A549 (cell line): ENCODE measurements around the gene DTHD1. TPM values are rescaled to one million over a fixed set of nuclear protein-coding genes. Genes with fewer than 3 reads are reported as not detected.

Experiments used
- ATAC-seq, 2 experiments: fragments of 200-7000 bp in 1 of 2; fragments of >200 bp in 1 of 2; cut with Nextera tagmentation in 1 of 2; cut with Tn5 transposase in 1 of 2; 3 replicates each; pipeline versions ENCODE4 v1.8.0 to v1.9.1; 2018 to 2020; ENCODE audit warnings: mild to moderate bottlenecking in 1 of 2, moderate library complexity in 1 of 2
- CTCF ChIA-PET: fragments of 300-600 bp; sonication (Branson Sonifier 250); formaldehyde crosslinking; extraction: SDS; loops from one replicate; lab custom pipeline; 2021; ENCODE audit warnings: antibody characterized with exemption, inconsistent platforms; lab: Yijun Ruan, JAX
- POLR2A ChIA-PET: fragments of 350-600 bp; formaldehyde crosslinking; extraction: SDS; loops from one replicate; lab custom pipeline; 2021; ENCODE audit warnings: antibody characterized with exemption, inconsistent platforms; lab: Yijun Ruan, JAX
- DNase-seq, 2 experiments: peaks; one replicate each; pipeline versions ENCODE4 v3.0.0 to v3.0.0-alpha.2; 2011 to 2016; ENCODE audit warnings: low read depth in 1 of 2, low spot score in 1 of 2
- FAIRE-seq: peaks from 2 replicates; lab custom pipeline; 2011; peaks lifted over from hg19 to GRCh38; lab: Jason Lieb, UNC
- H3K27ac ChIP-seq, 2 experiments: fragments of >200 bp; sonication (Bioruptor Twin); formaldehyde crosslinking; 3 replicates each; pipeline ENCODE4 v1.5.1; 2016 to 2017
- H3K4me1 ChIP-seq: fragments of >200 bp; sonication (Bioruptor Twin); formaldehyde crosslinking; 3 replicates; pipeline ENCODE4 v1.6.1; 2016
- H3K4me2 ChIP-seq: fragments of >200 bp; sonication (Bioruptor Twin); formaldehyde crosslinking; 3 replicates; pipeline ENCODE4 v1.6.1; 2016
- H3K4me3 ChIP-seq: fragments of >200 bp; sonication (Bioruptor Twin); formaldehyde crosslinking; 3 replicates; pipeline ENCODE4 v1.5.1; 2016
- H3K9me3 ChIP-seq: fragments of >200 bp; sonication (Bioruptor Twin); formaldehyde crosslinking; 3 replicates; pipeline ENCODE4 v1.6.1; 2016
- CHD4 ChIP-seq: fragments of 200-600 bp; sonication (generic); IDR thresholded peaks from 2 replicates; pipeline ENCODE4 v1.6.1; 2016; ENCODE audit warnings: antibody characterized with exemption, mild to moderate bottlenecking, borderline replicate concordance
- CTCF ChIP-seq: fragments of >200 bp; sonication (Bioruptor Twin); formaldehyde crosslinking; IDR thresholded peaks from 3 replicates; pipeline ENCODE4 v1.5.1; 2016
- E2F6 ChIP-seq: IDR thresholded peaks from 2 replicates; pipeline ENCODE4 v1.6.1; 2012; ENCODE audit warnings: low read depth, borderline replicate concordance
- EHF ChIP-seq: fragments of 250-450 bp; sonication (Bioruptor Pico); IDR thresholded peaks from 2 replicates; pipeline ENCODE4 v1.5.0; 2020; ENCODE audit warnings: mild to moderate bottlenecking
- EHMT2 ChIP-seq: fragments of 200-600 bp; sonication (generic); IDR thresholded peaks from 2 replicates; pipeline ENCODE4 v1.6.1; 2016; ENCODE audit warnings: antibody characterized with exemption, low read depth, mild to moderate bottlenecking, moderate library complexity
- ESRRA ChIP-seq: fragments of 150-350 bp; IDR thresholded peaks from 2 replicates; pipeline ENCODE4 v1.6.1; 2014; ENCODE audit warnings: mild to moderate bottlenecking, low read length, borderline replicate concordance
- FOSL2 ChIP-seq, 2 experiments: fragments of 450-650 bp in 1 of 2; fragments of >200 bp in 1 of 2; sonication (Bioruptor Twin) in 1 of 2; formaldehyde crosslinking; IDR thresholded peaks; 2 replicates each; pipeline versions ENCODE4 v1.5.0 to v1.6.1; 2016 to 2020; ENCODE audit warnings: mild to moderate bottlenecking in 1 of 2, moderate library complexity in 1 of 2
- GATA3 ChIP-seq: IDR thresholded peaks from 2 replicates; pipeline ENCODE4 v1.6.1; 2012; ENCODE audit warnings: borderline replicate concordance
- HDAC2 ChIP-seq: fragments of 200-600 bp; sonication (generic); IDR thresholded peaks from 2 replicates; pipeline ENCODE4 v1.6.1; 2016
- HES2 ChIP-seq: fragments of >200 bp; sonication (Bioruptor Twin); formaldehyde crosslinking; IDR thresholded peaks from 2 replicates; pipeline ENCODE4 v1.6.1; 2016
- KDM1A ChIP-seq: fragments of 200-600 bp; sonication (generic); IDR thresholded peaks from 2 replicates; pipeline ENCODE4 v1.6.1; 2016; ENCODE audit warnings: low read depth, mild to moderate bottlenecking
- KDM5A ChIP-seq: fragments of 200-600 bp; sonication (generic); IDR thresholded peaks from 2 replicates; pipeline ENCODE4 v1.6.1; 2016; ENCODE audit warnings: antibody characterized with exemption, mild to moderate bottlenecking
- NFE2L2 ChIP-seq: fragments of 150-350 bp; conservative IDR thresholded peaks from 2 replicates; pipeline ENCODE4 v1.6.1; 2014; ENCODE audit warnings: low read length
- NPAS2 ChIP-seq: fragments of 250-450 bp; sonication (Bioruptor Pico); IDR thresholded peaks from 2 replicates; pipeline ENCODE4 v1.8.0; 2022; ENCODE audit warnings: mild to moderate bottlenecking, moderate library complexity, borderline replicate concordance
- PBX3 ChIP-seq: IDR thresholded peaks from 2 replicates; pipeline ENCODE4 v1.6.1; 2012
- PHF8 ChIP-seq: fragments of 200-600 bp; sonication (generic); IDR thresholded peaks from 2 replicates; pipeline ENCODE4 v1.6.1; 2016; ENCODE audit warnings: low read depth, mild to moderate bottlenecking, antibody characterized with exemption, moderate library complexity, borderline replicate concordance
- POLR2AphosphoS2 ChIP-seq: conservative IDR thresholded peaks from 2 replicates; pipeline ENCODE4 v1.6.1; 2012; ENCODE audit warnings: low read length, improper control_type of control experiment, inconsistent platforms
- RARB ChIP-seq: fragments of 250-450 bp; sonication (Bioruptor Pico); IDR thresholded peaks from 2 replicates; pipeline ENCODE4 v1.8.0; 2021; ENCODE audit warnings: mild to moderate bottlenecking, moderate library complexity
- RNF2 ChIP-seq: fragments of 200-600 bp; sonication (generic); IDR thresholded peaks from 2 replicates; pipeline ENCODE4 v1.6.1; 2016; ENCODE audit warnings: low read depth, mild to moderate bottlenecking, antibody characterized with exemption, moderate library complexity, borderline replicate concordance
- ZFP36 ChIP-seq: fragments of 450-650 bp; IDR thresholded peaks from 2 replicates; pipeline ENCODE4 v1.6.1; 2014; ENCODE audit warnings: borderline replicate concordance; ENCODE audit not compliant: partially characterized antibody
- ZNF302 ChIP-seq: fragments of 250-450 bp; sonication (Bioruptor Pico); IDR thresholded peaks from 2 replicates; pipeline ENCODE4 v1.9.0; 2021; ENCODE audit warnings: inconsistent platforms, mild to moderate bottlenecking, moderate library complexity
- WGBS: methylation state at CpG from one replicate; pipeline ENCODE4 v1.1.6; 2017; ENCODE audit errors: missing lambda C conversion rate; 5-methylcytosine and 5-hydroxymethylcytosine counted together
- polyA plus RNA-seq, 4 experiments: library from polyadenylated mRNA; depleted of rRNA in 3 of 4; stranded (reverse); fragments of >200 nt; fragmentation: RNase III in 1 of 4; extraction: RNeasy Plus Mini Kit Qiagen cat#74134 plus additional on column Dnase treatment in 1 of 4; gene quantifications; 2 replicates in 3 of 4; 3 replicates in 1 of 4; pipeline ENCODE4 v1.2.3, GENCODE V29; 2011 to 2017

DTHD1 gene
- polyA plus RNA-seq, 2 of the 4 experiments (the other 2 are of a cell fraction) = not detected

- TF ChIP-seq CTCF (no peak), RARB (no peak), FOSL2 (IDR thresholded peaks at IDR 0.05) (no peak), FOSL2 (CRISPR knock-in tag; IDR thresholded peaks at IDR 0.05) (no peak), KDM1A (no peak), HDAC2 (no peak), HES2 (no peak)
These were observed 32.3 kb downstream of the DTHD1 start (continued) for GRCh38 chr4:36313703-36314102.

- Histone ChIP-seq H3K4me2 (no peak overlapping the region), H3K9me3 (no peaks in the 10 kb centered on the region), H3K4me1 (no peaks in the 10 kb centered on the region), H3K27ac (no peak overlapping the region), H3K4me3 (no peak overlapping the region)
- CTCF ChIA-PET = no interaction called here
- no peak for TF ChIP-seq NFE2L2
- TF ChIP-seq PHF8 = no peak
- TF ChIP-seq EHF (CRISPR knock-in tag) = no peak
- TF ChIP-seq RNF2 = no peak
- TF ChIP-seq PBX3 = no peak
- TF ChIP-seq ZFP36 = no peak
- TF ChIP-seq GATA3 = no peak
- TF ChIP-seq KDM5A = no peak
- no peak for TF ChIP-seq POLR2AphosphoS2
- no peak for DNase-seq
- ATAC-seq = no peak
- POLR2A ChIA-PET = no interaction called here
- FAIRE-seq = no peak
These were observed 35.2 kb downstream of the DTHD1 start for GRCh38 chr4:36316607-36317006.

- H3K9me3 ChIP-seq = no peaks in the 10 kb centered on the region
- ATAC-seq (no peak), FAIRE-seq (no peak), DNase-seq (no peak)
- no peak overlapping the region for H3K4me2 ChIP-seq
- H3K4me3 ChIP-seq = no peak overlapping the region
- POLR2A ChIA-PET = no interaction called here
- TF ChIP-seq E2F6 (no peak), CHD4 (no peak), NFE2L2 (no peak), GATA3 (no peak), ZNF302 (no peak), EHMT2 (no peak), NPAS2 (no peak), RNF2 (no peak), ESRRA (no peak)
- no peaks in the 10 kb centered on the region for H3K4me1 ChIP-seq
- WGBS = 14% methylated on average over 1 of the region's 1 CpG
- CTCF ChIA-PET = no interaction called here
- no peak overlapping the region for H3K27ac ChIP-seq
These were observed 36.3 kb downstream of the DTHD1 start for GRCh38 chr4:36317721-36318120.
